CD14-positive monocyte (primary cell): Measurements from ENCODE around the gene FBRS. TPM values are rescaled to one million over a fixed set of nuclear protein-coding genes. Genes with fewer than 3 reads are reported as not detected.

ENCODE experiments used
- DNase-seq, 3 donors: peaks; one replicate each; pipeline ENCODE4 v3.0.0-alpha.2; 2011 to 2022
- H2AFZ ChIP-seq: 2 replicates; pipeline ENCODE4 v1.6.0; 2012; ENCODE audit warnings: mild to moderate bottlenecking, low read depth, low read length, inconsistent platforms; ENCODE audit not compliant: insufficient read depth, poor library complexity, severe bottlenecking
- H3K27ac ChIP-seq, 2 donors: 1 replicate in 1 of 2; 2 replicates in 1 of 2; pipeline ENCODE4 v1.5.1; 2012 to 2013; ENCODE audit warnings: low read length in 2 of 2, control low read depth in 1 of 2, inconsistent platforms in 1 of 2, low read depth in 1 of 2, mild to moderate bottlenecking in 1 of 2
- H3K27me3 ChIP-seq, 2 donors: one replicate each; pipeline versions ENCODE4 v1.6.0 to v1.6.1; 2011 to 2013; ENCODE audit warnings: low read length in 2 of 2; ENCODE audit not compliant: control insufficient read depth in 2 of 2, insufficient read depth in 2 of 2
- H3K36me3 ChIP-seq, 2 donors: replicated peaks in 1 of 2; 1 replicate in 1 of 2; 2 replicates in 1 of 2; pipeline versions ENCODE4 v1.5.1 to v1.6.1; 2012 to 2013; ENCODE audit warnings: low read length in 2 of 2, control low read depth in 1 of 2, inconsistent platforms in 1 of 2, mild to moderate bottlenecking in 1 of 2; ENCODE audit not compliant: insufficient read depth in 2 of 2, control insufficient read depth in 1 of 2
- H3K4me1 ChIP-seq, 2 donors: 1 replicate in 1 of 2; 2 replicates in 1 of 2; pipeline versions ENCODE4 v1.5.1 to v1.6.1; 2012 to 2013; ENCODE audit warnings: low read length in 2 of 2, control low read depth in 1 of 2, inconsistent platforms in 1 of 2, mild to moderate bottlenecking in 1 of 2, moderate library complexity in 1 of 2; ENCODE audit not compliant: insufficient read depth in 2 of 2, control insufficient read depth in 1 of 2
- H3K4me2 ChIP-seq: replicated peaks from 2 replicates; pipeline ENCODE3; 2012; ENCODE audit warnings: low read length, moderate library complexity, mild to moderate bottlenecking; ENCODE audit not compliant: poor library complexity, severe bottlenecking; ENCODE audit errors: extremely low read depth
- H3K4me3 ChIP-seq, 3 experiments: fragments of 200-600 bp in 1 of 3; sonication (generic) in 1 of 3; replicated peaks in 1 of 3; 1 replicate in 2 of 3; 2 replicates in 1 of 3; pipeline ENCODE4 v1.5.1; 2011 to 2013; ENCODE audit warnings: low read length in 3 of 3, mild to moderate bottlenecking in 3 of 3, control low read depth in 2 of 3, low read depth in 2 of 3, inconsistent platforms in 1 of 3, moderate library complexity in 1 of 3
- H3K79me2 ChIP-seq: 2 replicates; pipeline ENCODE4 v1.6.0; 2012; ENCODE audit warnings: mild to moderate bottlenecking, control low read depth, inconsistent platforms, low read length, moderate library complexity; ENCODE audit not compliant: insufficient read depth
- H3K9ac ChIP-seq: 2 replicates; pipeline ENCODE4 v1.6.0; 2017; ENCODE audit warnings: low read length, mild to moderate bottlenecking; ENCODE audit not compliant: insufficient read depth, poor library complexity, severe bottlenecking
- H3K9me3 ChIP-seq, 2 donors: replicated peaks in 1 of 2; 1 replicate in 1 of 2; 2 replicates in 1 of 2; pipeline versions ENCODE4 v1.5.1 to v1.6.1; 2012 to 2013; ENCODE audit warnings: low read length in 2 of 2, control low read depth in 1 of 2; ENCODE audit not compliant: control insufficient read depth in 1 of 2, insufficient read depth in 1 of 2
- H4K20me1 ChIP-seq: 2 replicates; pipeline ENCODE4 v1.6.0; 2012; ENCODE audit warnings: mild to moderate bottlenecking, low read length, control low read depth, moderate library complexity; ENCODE audit not compliant: insufficient read depth
- H3K27ac Mint-ChIP-seq, 7 donors: one replicate each; pipeline ENCODE4 v1.8.0; 2020; ENCODE audit warnings: mild to moderate bottlenecking in 7 of 7, mixed read lengths in 7 of 7, moderate library complexity in 6 of 7, inconsistent platforms in 2 of 7
- H3K27me3 Mint-ChIP-seq, 3 donors: one replicate each; pipeline ENCODE4 v1.8.0; 2021 to 2022; ENCODE audit warnings: low read depth in 3 of 3, mild to moderate bottlenecking in 3 of 3, mixed read lengths in 3 of 3, moderate library complexity in 3 of 3, inconsistent platforms in 1 of 3
- H3K36me3 Mint-ChIP-seq, 2 donors: one replicate each; pipeline ENCODE4 v1.8.0; 2020; ENCODE audit warnings: mixed read lengths in 2 of 2, inconsistent platforms in 1 of 2, mild to moderate bottlenecking in 1 of 2
- H3K4me1 Mint-ChIP-seq: one replicate; pipeline ENCODE4 v1.8.0; 2020; ENCODE audit warnings: mild to moderate bottlenecking, mixed read lengths
- H3K4me3 Mint-ChIP-seq, 2 donors: one replicate each; pipeline ENCODE4 v1.8.0; 2020; ENCODE audit warnings: mild to moderate bottlenecking in 2 of 2, mixed read lengths in 2 of 2, moderate library complexity in 1 of 2
- H3K9me3 Mint-ChIP-seq, 7 donors: one replicate each; pipeline ENCODE4 v1.8.0; 2020 to 2022; ENCODE audit warnings: mixed read lengths in 7 of 7, mild to moderate bottlenecking in 6 of 7, moderate library complexity in 6 of 7, inconsistent platforms in 2 of 7
- CTCF ChIP-seq: fragments of 200-600 bp; IDR thresholded peaks from one replicate; pipeline ENCODE4 v1.8.0; 2022; ENCODE audit warnings: antibody characterized with exemption, mild to moderate bottlenecking
- WGBS: methylation state at CpG from one replicate; pipeline ENCODE4 v1.1.5; 2013; ENCODE audit warnings: missing lambda C conversion rate; ENCODE audit not compliant: insufficient coverage; 5-methylcytosine and 5-hydroxymethylcytosine counted together
- intact Hi-C, 2 donors: fragments of 100-400 bp; cut with micrococcal nuclease; formaldehyde crosslinking; loops; one replicate each; pipeline versions ENCODE4 v1.15.0 to v1.15.1; 2023
- polyA plus RNA-seq, 3 donors: library from polyadenylated mRNA; depleted of rRNA in 1 of 3; unstranded in 2 of 3; stranded (reverse) in 1 of 3; fragments of 300-500 nt in 2 of 3; fragments of >200 nt in 1 of 3; fragmentation: Illumina TruSeq in 2 of 3; gene quantifications; 1 replicate in 2 of 3; 2 replicates in 1 of 3; pipeline ENCODE4 v1.2.3, GENCODE V29; 2012 to 2021

FBRS gene
- polyA plus RNA-seq, 3 donors = 1.4 to 44.8 (median 2.1) TPM

DNA sequence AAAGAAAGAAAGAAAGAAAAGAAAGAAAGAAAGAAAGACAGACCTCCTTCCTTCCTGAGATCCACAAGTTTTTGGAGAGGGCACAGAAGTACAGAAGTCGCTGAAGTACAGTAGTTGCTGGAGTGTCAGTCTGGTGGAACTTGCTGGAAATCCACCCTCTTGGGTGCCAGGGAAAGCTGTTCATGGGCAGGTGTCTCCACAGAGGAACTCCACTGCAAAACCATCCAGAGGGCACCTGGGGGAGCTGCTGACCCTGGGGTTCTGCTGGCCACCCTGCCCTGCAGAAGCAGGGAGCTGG lies 11.0 kb upstream of the FBRS start:
- H3K27me3 Mint-ChIP-seq = peaks cover 0 to 4% (median 3%) of the 10 kb centered on the region in 3 donors
- H3K27ac Mint-ChIP-seq = no peak overlapping the region
- H3K9me3 Mint-ChIP-seq = peaks cover 0 to 2% (median 0%) of the 10 kb centered on the region in 7 donors
- intact Hi-C loops = no loop called here
- Histone ChIP-seq H3K9ac (no peak overlapping the region), H2AFZ (no peak overlapping the region), H3K79me2 (peaks cover 14% of the 10 kb centered on the region), H3K36me3 (peaks cover 0 to 3% of the 10 kb centered on the region in 2 donors), H3K4me1 (peaks cover 17 to 18% of the 10 kb centered on the region in 2 donors), H3K9me3 (no peaks in the 10 kb centered on the region), H3K4me2 (no peak overlapping the region), H3K27me3 (no peaks in the 10 kb centered on the region), H3K4me3 (no peak overlapping the region), H3K27ac (no peak overlapping the region), H4K20me1 (peaks cover 6% of the 10 kb centered on the region)
- no peak for DNase-seq
- H3K4me3 Mint-ChIP-seq = no peak overlapping the region
- WGBS = no CpG with 5 or more reads among the region's 1 CpG
- no peak for TF ChIP-seq CTCF
- peaks cover 1 to 2% of the 10 kb centered on the region in 2 donors for H3K36me3 Mint-ChIP-seq
- peaks cover 19% of the 10 kb centered on the region for H3K4me1 Mint-ChIP-seq

DNA sequence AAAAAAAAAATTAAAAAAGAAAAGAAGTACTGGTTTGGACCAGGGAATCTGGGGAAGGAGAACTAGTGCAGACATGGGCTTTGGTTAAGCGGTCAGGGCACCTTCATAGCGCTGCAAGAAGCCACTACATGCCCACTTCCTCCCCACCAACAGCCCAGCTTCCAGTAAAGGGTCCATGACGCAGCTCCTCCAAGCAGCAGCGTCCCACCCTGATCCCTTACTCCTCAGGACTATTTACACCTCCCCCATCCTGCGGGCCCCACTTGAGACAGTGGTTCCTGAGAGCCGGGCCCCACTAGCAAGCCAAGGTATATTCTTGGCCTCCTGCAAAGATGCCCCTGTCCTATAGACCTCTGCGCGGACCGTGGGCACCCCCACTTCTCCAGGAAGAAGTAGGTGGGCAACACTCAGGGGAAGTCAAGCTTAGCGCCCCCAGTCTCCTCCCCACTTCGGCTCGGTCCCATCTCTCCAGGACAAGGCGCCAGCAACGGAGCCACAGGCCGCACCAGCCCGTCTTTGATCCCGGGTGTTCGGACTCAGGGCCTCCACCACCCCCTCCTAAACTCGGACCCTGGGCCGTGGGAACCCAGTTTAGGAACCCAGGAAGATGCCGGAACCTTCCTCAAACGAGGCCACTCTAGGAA lies 8.4 kb upstream of the FBRS start:
- no peaks in the 10 kb centered on the region for H3K9me3 ChIP-seq
- Mint-ChIP-seq H3K4me3 (peak overlapping the region; percentile 93 to 96), H3K4me1 (peaks cover 28% of the 10 kb centered on the region), H3K9me3 (peaks cover 0 to 2% (median 0%) of the 10 kb centered on the region in 7 donors), H3K36me3 (peaks cover 24 to 28% of the 10 kb centered on the region in 2 donors), H3K27me3 (peaks cover 0 to 3% (median 1%) of the 10 kb centered on the region in 3 donors), H3K27ac (peak overlapping the region; percentile 95 to 99 (median 98))
- no peaks in the 10 kb centered on the region for H3K27me3 ChIP-seq
- H3K4me3 ChIP-seq = peak overlapping the region; percentile 49 to 90 (median 76)
- peaks cover 17% of the 10 kb centered on the region for H4K20me1 ChIP-seq
- peaks cover 24 to 29% of the 10 kb centered on the region in 2 donors for H3K36me3 ChIP-seq
- peaks cover 26% of the 10 kb centered on the region for H3K79me2 ChIP-seq
- TF ChIP-seq CTCF = no peak
- H3K4me2 ChIP-seq = peak overlapping the region; percentile 79
- 9% methylated on average over 15 of the region's 22 CpGs for WGBS
- intact Hi-C loops = loop anchor here (2.0 to 10.0 kb wide), 3 partner anchors 49 to 275 kb away; partner anchors contain the start of genes FBXL19 (in 1 of the 2), MYL11 (in 1 of the 2), SRCAP (in 1 of the 2) and TBC1D10B (in 1 of the 2)
- H2AFZ ChIP-seq = peak overlapping the region; percentile 99
- H3K9ac ChIP-seq = peak overlapping the region; percentile 90
- DNase-seq = peak in 2 of 3 donors; percentile 11 to 45
- H3K27ac ChIP-seq = peak overlapping the region; percentile 97
- peaks cover 21 to 23% of the 10 kb centered on the region in 2 donors for H3K4me1 ChIP-seq
